ENCODE results near the gene KRT3.

KRT3 gene

DNA sequence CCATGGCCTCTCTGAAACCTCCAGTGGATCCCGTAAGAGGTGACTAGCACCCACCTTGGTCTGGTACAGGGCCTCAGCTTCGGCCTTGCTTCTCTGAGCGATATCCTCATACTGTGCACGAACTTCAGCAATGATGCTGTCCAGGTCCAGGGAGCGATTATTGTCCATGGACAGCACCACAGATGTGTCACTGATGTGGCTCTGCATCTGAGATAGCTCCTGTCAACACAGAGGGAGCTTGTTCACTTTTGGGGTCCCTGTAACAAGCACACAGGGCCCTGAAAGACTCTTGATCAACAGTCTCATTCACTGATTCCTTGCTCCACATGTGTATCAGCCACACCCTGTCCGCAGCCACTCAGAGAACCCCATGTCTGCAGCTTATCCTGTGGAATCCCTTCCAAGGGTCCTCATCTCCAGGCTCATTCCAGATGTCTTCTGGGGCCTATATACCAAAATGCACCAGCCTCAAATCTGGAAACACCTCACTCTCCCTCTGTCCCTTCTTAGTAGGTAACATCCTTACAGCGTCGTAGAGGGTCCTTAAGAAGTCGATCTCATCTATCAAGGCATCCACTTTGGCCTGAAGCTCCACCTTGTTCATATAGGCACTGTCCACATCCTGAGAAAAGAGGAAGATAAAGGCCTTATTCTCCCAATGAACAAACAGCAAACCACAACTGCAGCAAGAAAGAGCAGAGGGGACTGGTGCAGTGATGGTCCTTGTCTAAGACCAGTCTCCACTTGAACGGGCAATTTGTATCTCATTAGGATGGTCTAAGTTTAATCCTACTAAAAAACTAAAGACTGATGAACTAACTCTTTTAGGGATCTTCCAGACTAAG, 3.5 kb downstream of the KRT3 start:
- TF ChIP-seq EZH2phosphoT487 (conservative IDR thresholded peaks at IDR 0.05; ENCODE audit: low read length): no peak
- TF ChIP-seq, protein P1, sequence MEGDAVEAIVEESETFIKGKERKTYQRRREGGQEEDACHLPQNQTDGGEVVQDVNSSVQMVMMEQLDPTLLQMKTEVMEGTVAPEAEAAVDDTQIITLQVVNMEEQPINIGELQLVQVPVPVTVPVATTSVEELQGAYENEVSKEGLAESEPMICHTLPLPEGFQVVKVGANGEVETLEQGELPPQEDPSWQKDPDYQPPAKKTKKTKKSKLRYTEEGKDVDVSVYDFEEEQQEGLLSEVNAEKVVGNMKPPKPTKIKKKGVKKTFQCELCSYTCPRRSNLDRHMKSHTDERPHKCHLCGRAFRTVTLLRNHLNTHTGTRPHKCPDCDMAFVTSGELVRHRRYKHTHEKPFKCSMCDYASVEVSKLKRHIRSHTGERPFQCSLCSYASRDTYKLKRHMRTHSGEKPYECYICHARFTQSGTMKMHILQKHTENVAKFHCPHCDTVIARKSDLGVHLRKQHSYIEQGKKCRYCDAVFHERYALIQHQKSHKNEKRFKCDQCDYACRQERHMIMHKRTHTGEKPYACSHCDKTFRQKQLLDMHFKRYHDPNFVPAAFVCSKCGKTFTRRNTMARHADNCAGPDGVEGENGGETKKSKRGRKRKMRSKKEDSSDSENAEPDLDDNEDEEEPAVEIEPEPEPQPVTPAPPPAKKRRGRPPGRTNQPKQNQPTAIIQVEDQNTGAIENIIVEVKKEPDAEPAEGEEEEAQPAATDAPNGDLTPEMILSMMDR (IDR thresholded peaks at IDR 0.05; ENCODE audit: insufficient read depth, low read length, poor library complexity, severe bottlenecking): no peak
- H3F3A ChIP-seq (ENCODE audit: insufficient read depth): no peaks in the 10 kb centered on the region
- H3K27me3 ChIP-seq (ENCODE audit: low read length): no peaks in the 10 kb centered on the region
- H3K79me2 ChIP-seq (ENCODE audit: insufficient read depth, low read length): no peaks in the 10 kb centered on the region
- no peaks in the 10 kb centered on the region for H3K9me2 ChIP-seq (replicated peaks; ENCODE audit: insufficient read depth, low read length)
- H3K9me3 ChIP-seq (ENCODE audit: insufficient read depth, low read length): no peaks in the 10 kb centered on the region
- H3K36me3 ChIP-seq (ENCODE audit: low read length): no peaks in the 10 kb centered on the region
- H3K27ac ChIP-seq (ENCODE audit: low read depth, low read length): no peak overlapping the region
- no peak overlapping the region for H3K9ac ChIP-seq (ENCODE audit: low read length)
- H3K4me3 ChIP-seq (ENCODE audit: insufficient read depth, low read length, poor library complexity, severe bottlenecking): no peak overlapping the region
- H3K4me2 ChIP-seq (ENCODE audit: low read depth, low read length, poor library complexity, severe bottlenecking): no peak overlapping the region
- no peak overlapping the region for H2AFZ ChIP-seq (ENCODE audit: low read depth, low read length, severe bottlenecking)
- no peaks in the 10 kb centered on the region for H4K20me1 ChIP-seq (ENCODE audit: low read depth, low read length)

DNA sequence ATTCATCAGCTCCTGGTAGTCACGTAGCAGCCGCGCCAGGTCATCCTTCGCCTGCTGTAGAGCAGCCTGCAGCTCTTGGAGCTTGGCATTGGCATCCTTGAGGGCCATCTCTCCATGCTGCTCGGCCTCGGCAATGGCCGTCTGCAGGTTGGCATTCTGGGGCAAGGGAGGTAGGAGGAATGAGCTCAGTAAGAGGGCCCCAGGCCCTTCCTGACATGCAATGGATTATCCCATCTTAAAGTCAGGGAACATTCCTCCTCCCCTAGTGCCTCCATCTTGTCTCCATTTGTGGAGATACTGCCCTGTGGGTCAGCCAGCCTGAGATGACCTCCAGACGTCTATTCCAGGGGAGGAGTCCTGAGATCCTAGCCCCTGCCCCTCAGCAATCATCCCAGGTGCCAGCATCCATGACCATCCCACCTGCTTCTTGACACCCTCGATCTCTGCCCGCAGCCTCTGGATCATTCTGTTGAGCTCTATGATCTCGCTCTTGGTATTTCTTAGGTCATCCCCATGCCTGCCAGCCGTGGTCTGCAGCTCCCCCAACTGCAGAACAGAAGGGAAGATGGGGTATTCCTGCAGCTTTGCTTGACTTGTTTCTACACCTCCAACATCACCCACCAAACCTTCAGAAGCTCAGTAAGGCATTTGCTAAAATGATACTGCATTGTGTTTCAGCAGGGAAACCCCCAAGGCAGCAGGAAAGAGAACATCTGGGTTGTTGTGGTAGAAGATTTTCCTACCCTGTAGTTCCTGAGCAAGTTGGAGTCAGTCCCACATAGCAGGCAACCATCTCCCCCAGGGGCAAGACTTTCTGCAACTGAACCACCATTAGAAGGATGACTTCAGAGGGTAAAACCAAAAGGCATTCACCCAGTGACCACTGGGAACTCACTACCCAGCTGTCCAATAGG, 4.4 kb downstream of the KRT3 start:
- H3K27me3 ChIP-seq (ENCODE audit: low read length): no peaks in the 10 kb centered on the region

DNA sequence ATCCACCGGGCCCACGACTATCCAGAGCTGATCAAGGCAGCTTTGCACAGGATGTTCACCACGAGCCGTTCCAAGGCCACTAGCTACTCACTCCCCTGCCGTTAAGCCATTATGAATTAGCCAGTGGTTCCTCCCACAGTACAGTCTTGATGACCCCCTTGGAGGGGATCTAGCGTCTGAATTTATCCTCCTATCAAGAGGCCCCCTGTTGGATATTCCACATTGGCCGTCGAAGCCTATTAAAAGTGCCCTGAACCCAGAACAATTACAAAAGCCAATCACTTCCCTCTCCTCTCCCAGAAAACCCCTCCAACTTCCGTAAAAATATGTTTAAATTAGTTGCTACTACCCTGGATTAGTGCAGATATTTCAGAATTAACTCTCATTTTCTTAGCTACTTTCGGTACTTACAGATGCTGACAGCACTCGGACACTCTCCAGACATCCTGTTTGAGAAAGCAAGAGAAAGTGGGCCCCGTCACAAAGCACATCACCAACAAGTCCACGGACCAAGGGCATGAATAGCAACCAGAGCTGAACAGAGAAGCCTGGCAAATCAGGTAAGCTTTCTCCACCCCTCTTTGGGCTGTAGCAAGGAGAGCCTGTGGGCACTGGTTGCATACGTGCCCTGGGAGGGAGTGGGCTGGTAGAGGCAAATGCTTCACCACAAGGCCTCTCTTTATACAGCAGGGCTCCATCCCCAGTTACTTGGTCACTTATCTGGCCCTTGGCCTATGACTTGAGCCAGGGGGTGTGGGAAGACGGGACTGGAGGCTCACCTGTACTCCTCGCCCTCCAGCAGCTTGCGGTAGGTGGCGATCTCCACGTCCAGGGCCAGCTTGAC, 5.3 kb downstream of the KRT3 start:
- TF ChIP-seq, protein P1 (IDR thresholded peaks at IDR 0.05; ENCODE audit: insufficient read depth, low read length, poor library complexity, severe bottlenecking): no peak
- TF ChIP-seq EZH2phosphoT487 (conservative IDR thresholded peaks at IDR 0.05; ENCODE audit: low read length): no peak
- Histone ChIP-seq H3K79me2 (ENCODE audit: insufficient read depth, low read length) (no peaks in the 10 kb centered on the region), H3K27ac (ENCODE audit: low read depth, low read length) (no peak overlapping the region), H3F3A (ENCODE audit: insufficient read depth) (no peaks in the 10 kb centered on the region), H3K36me3 (ENCODE audit: low read length) (no peaks in the 10 kb centered on the region), H3K27me3 (ENCODE audit: low read length) (no peaks in the 10 kb centered on the region), H2AFZ (ENCODE audit: low read depth, low read length, severe bottlenecking) (no peak overlapping the region), H4K20me1 (ENCODE audit: low read depth, low read length) (no peaks in the 10 kb centered on the region), H3K4me3 (ENCODE audit: insufficient read depth, low read length, poor library complexity, severe bottlenecking) (no peak overlapping the region), H3K9me3 (ENCODE audit: insufficient read depth, low read length) (no peaks in the 10 kb centered on the region), H3K4me2 (ENCODE audit: low read depth, low read length, poor library complexity, severe bottlenecking) (no peak overlapping the region), H3K9me2 (replicated peaks; ENCODE audit: insufficient read depth, low read length) (no peaks in the 10 kb centered on the region), H3K9ac (ENCODE audit: low read length) (no peak overlapping the region)

More for the DNA sequence above, 4.4 kb downstream of the KRT3 start:
- no peaks in the 10 kb centered on the region for H3K36me3 ChIP-seq (ENCODE audit: low read length)
- no peaks in the 10 kb centered on the region for H3K9me2 ChIP-seq (replicated peaks; ENCODE audit: insufficient read depth, low read length)
- H3K27ac ChIP-seq (ENCODE audit: low read depth, low read length): no peak overlapping the region
- H3K9ac ChIP-seq (ENCODE audit: low read length): no peak overlapping the region
- no peak overlapping the region for H3K4me2 ChIP-seq (ENCODE audit: low read depth, low read length, poor library complexity, severe bottlenecking)
- H3F3A ChIP-seq (ENCODE audit: insufficient read depth): no peaks in the 10 kb centered on the region
- TF ChIP-seq, protein P1 (IDR thresholded peaks at IDR 0.05; ENCODE audit: insufficient read depth, low read length, poor library complexity, severe bottlenecking): no peak
- TF ChIP-seq EZH2phosphoT487 (conservative IDR thresholded peaks at IDR 0.05; ENCODE audit: low read length): no peak
- H3K79me2 ChIP-seq (ENCODE audit: insufficient read depth, low read length): no peaks in the 10 kb centered on the region
- H3K4me3 ChIP-seq (ENCODE audit: insufficient read depth, low read length, poor library complexity, severe bottlenecking): no peak overlapping the region
- no peaks in the 10 kb centered on the region for H3K9me3 ChIP-seq (ENCODE audit: insufficient read depth, low read length)
- no peaks in the 10 kb centered on the region for H4K20me1 ChIP-seq (ENCODE audit: low read depth, low read length)
- no peak overlapping the region for H2AFZ ChIP-seq (ENCODE audit: low read depth, low read length, severe bottlenecking)

Data from SU-DHL-6 (cell line).